Cardiac fibroblast (primary cell): ENCODE data around the gene THEM5.

Experiments used
- DNase-seq, 2 donors: peaks; one replicate each; pipeline versions ENCODE4 v3.0.0 to v3.0.0-alpha.2; 2010; ENCODE audit warnings: low read depth in 2 of 2
- H3K4me3 ChIP-seq, 2 donors: replicated peaks in 1 of 2; 1 replicate in 1 of 2; 2 replicates in 1 of 2; pipeline ENCODE4 v1.5.1; 2011; ENCODE audit warnings: low read depth in 2 of 2, low read length in 2 of 2, mild to moderate bottlenecking in 2 of 2, moderate library complexity in 1 of 2
- CTCF ChIP-seq: IDR thresholded peaks from one replicate; pipeline ENCODE4 v1.5.1; 2011; ENCODE audit warnings: low read depth, mild to moderate bottlenecking, low read length, inconsistent platforms

THEM5 gene

DNA sequence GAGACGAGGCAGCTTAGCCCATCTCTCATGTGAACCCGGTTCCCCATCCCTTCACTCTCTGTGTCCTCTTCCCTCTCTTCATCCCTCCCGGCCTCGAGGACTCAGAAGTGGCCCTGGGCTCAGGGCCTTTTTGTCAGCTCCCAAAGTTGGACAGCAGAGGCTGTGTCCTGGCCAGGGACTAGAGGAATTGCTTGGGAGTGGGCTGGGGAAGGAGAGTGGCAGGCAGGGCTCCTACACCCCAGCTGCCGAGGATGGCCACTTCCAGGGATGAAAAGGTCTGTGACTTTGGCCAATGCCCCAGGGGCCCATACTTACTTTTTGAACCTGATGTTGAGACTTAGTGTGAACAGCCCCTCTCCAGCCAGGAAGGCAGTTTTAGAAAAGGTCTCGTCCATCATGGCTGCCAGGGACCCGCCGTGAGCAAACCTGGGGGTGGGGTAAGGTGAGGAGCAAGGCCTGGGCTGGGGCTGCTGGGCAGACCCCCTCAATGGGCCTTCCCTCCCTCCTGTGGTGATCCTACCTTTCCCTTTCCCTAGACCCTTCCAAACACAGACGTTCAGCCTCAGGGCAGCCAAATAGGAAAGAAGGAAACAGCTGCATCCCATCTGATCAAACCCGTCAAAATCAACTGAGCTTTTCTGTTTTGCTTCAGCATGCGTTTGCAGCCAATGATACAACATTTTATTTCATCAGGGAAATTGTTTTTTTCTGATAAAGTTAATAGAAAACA is 5.5 kb downstream of the THEM5 start:
- no peak overlapping the region for H3K4me3 ChIP-seq
- peak in 1 of 2 donors; percentile 49 for DNase-seq

GRCh38 chr1:151846686-151847237 is 6.8 kb downstream of the THEM5 start:
- no peak for DNase-seq
- H3K4me3 ChIP-seq: no peak overlapping the region
- TF ChIP-seq CTCF: no peak

More for the DNA sequence above, 5.5 kb downstream of the THEM5 start:
- no peak for TF ChIP-seq CTCF

DNA sequence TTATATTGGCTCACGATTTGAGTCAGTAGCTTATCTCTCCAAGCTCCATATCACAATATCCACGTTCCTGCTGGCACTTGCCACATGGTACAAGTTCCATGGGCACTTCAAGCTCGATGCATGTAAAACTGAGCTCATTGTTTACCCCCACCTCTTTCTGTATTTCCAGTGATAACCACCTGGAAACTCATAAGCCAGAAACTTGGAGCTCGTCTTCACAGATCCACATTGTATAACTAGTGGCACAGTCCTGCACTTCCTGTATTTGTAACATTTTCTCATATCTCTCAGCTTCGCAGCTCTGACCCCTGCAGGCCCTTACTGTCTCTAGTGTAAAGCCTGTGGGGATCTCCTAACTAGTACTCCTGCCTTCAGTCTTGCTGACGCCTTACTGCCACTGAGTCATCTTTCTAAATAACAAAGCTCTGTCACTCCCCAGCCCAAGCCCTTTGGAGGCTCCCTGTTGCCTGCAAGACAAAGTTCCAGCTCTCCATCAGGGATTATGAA is 7.4 kb downstream of the THEM5 start:
- H3K4me3 ChIP-seq: no peak overlapping the region
- peak; percentile 27 for TF ChIP-seq CTCF
- DNase-seq: peak; percentile 51 to 75

GRCh38 chr1:151843398-151843797 is 10.1 kb downstream of the THEM5 start:
- no peak for TF ChIP-seq CTCF
- no peak overlapping the region for H3K4me3 ChIP-seq
- no peak for DNase-seq

DNA sequence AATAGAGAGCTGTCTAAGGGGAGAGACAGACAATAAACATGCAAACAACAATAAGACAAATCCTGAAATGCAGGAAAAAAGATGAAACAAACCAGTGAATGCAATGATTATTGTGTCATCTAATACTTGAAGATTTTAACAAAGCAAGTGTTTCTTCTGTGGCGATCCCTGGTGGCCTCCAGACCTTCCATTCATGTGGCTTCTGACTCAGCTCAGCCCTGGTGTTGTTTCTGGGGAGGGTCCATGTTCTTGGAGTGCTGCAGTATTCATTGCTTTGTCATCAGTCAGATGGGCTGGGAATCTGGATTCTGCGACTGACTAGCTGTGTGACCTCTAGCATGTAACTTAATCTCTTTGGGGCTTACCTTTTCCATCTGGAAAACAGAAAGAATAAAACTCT is 12.4 kb downstream of the THEM5 start:
- no peak overlapping the region for H3K4me3 ChIP-seq
- DNase-seq: peak in 1 of 2 donors; percentile 82
- TF ChIP-seq CTCF: no peak

DNA sequence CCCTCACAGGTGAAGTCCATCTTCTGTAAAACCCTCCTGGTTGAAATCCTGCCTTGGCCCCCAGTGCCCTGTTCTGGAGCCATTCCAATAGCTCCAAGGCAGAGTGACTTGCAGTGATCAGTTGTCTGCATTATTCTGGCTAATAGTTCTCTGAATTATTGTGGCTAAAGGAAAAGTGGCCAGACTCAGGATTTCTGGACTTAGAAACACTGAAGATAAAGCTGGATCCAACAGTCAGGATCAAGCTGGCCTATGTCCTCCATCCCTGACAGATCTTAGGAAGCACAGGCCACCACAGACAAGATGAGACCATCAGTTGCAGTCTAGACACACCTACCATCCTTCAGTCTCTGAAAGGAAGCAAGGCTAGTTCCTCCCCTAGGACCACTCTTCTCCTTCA is 13.1 kb downstream of the THEM5 start:
- no peak for TF ChIP-seq CTCF
- DNase-seq: no peak
- no peak overlapping the region for H3K4me3 ChIP-seq
